SIG-M5 treated with dmso at 0.1 percent for 504 hours (cell line): ENCODE data around the gene SLX1A.
"Not testable (repeated sequence)": the region's sequence is repeated elsewhere in the genome, so short reads cannot be mapped to it uniquely, and the experiment has no call there.

ENCODE experiments used
- DNase-seq: peaks from one replicate; lab custom pipeline; 2025; ENCODE audit not compliant: unreplicated experiment; lab: John Stamatoyannopoulos, UW

Gene SLX1A

GRCh38 chr16:30184096-30184890 is 9.4 kb upstream of the SLX1A start:
- DNase-seq, result peak; percentile 78

DNA sequence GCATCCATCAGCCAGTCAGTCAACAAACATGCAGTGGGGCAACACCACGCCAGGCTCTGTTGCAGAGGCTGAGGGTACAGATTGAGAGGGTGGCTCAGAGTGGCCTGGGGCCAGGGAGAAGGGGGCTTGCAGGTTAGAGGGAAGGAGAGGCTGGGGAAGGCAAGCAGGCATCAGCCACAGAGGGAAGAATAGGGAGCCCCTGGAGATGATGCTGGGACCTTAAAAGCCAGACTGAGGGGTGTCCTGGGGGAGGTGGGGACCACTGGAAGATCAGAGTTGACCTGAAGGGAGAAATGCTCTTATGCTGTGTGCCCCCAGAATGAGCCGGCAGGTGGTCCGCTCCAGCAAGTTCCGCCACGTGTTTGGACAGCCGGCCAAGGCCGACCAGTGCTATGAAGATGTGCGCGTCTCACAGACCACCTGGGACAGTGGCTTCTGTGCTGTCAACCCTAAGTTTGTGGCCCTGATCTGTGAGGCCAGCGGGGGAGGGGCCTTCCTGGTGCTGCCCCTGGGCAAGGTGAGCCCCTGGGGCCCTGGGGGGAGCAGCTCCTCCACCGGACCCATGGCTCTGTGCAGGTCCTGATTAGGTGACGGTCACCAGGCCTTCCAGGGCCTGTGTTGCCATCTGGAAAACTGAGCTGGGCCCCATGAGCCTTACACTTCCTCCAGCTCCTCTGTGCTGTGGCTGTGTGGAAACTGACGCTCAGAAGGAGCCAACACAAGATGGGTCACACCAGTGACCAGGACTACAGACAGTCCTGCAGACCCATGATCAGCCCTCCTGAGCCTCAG is 8.6 kb upstream of the SLX1A start:
- DNase-seq, result peak; percentile 75

DNA sequence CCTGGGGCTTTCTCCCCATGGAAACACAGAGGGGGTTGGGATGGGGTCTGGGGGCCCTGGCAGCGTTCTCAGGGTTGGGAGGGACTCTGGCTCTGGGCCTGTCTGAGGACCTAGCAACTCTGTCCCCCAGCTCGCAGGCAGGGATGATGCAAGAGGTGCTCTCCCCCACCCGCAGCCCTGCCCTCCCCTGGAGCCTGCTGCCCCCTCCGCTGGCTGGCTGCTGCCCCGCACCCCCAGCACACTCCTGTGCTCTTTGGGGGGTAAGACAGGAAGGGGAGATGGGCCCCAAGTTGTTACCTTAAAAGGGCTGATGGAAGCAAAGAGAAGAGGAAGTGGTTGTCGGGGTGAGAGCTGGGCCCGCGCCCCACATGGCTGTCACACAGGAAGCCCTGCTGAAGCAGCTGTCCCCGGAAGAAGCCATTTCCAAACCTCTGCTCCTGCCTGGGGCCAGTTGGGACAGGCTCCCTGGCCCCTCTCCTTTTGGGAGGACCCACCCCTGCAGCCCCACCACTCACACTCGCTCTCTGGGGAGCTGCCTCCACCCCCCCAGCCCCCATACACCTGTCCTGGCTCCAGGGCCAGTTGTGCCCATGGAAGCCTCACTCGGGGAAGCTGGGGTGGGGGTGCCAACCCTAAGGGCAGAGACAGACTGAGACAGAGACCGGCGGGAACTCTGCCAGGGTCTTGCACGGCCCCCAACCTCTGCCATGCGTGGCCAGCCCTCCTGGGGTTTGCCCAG is 7.8 kb upstream of the SLX1A start:
- peak; percentile 98 for DNase-seq

DNA sequence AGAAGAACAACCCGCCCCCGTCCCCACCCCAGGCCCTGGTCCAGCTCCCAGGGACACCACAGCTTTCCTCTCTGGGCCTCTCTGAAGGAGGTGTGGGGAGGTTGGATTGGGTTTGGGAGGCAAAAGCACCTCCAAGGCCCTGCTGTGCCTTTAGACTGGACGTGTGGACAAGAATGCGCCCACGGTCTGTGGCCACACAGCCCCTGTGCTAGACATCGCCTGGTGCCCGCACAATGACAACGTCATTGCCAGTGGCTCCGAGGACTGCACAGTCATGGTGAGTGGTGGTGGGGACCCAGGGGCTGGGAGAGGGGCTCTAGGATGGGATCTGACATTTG is 7.3 kb upstream of the SLX1A start:
- no peak for DNase-seq

- DNase-seq, result peak; percentile 62
Observed at GRCh38 chr16:30186782-30187555, 6.7 kb upstream of the SLX1A start.

DNA sequence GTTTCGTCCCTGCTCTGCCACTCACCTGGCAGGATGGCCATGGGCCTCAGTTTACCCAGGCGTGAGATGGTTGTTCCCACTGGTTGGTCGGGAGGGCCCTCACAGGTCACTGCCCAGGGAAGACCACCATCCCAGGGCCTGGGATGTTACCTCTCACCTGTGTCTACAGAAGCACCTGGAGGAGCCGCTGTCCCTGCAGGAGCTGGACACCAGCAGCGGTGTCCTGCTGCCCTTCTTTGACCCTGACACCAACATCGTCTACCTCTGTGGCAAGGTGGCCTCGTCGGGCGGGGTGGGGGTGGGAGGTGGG is 6.2 kb upstream of the SLX1A start:
- no peak for DNase-seq

DNA sequence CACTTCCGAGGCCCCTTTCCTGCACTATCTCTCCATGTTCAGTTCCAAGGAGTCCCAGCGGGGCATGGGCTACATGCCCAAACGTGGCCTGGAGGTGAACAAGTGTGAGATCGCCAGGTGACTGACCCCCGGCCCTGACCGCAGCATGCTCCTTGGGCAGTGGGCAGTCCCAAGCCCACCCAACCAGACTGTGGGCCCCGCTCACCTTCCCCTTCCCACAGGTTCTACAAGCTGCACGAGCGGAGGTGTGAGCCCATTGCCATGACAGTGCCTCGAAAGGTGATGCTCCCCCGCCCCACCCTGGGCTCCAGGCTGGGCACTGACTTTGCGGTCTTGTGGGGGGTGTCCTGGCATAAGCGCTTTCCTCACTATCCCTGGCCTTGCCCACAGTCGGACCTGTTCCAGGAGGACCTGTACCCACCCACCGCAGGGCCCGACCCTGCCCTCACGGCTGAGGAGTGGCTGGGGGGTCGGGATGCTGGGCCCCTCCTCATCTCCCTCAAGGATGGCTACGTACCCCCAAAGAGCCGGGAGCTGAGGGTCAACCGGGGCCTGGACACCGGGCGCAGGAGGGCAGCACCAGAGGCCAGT is 5.6 kb upstream of the SLX1A start:
- DNase-seq, result no peak

DNA sequence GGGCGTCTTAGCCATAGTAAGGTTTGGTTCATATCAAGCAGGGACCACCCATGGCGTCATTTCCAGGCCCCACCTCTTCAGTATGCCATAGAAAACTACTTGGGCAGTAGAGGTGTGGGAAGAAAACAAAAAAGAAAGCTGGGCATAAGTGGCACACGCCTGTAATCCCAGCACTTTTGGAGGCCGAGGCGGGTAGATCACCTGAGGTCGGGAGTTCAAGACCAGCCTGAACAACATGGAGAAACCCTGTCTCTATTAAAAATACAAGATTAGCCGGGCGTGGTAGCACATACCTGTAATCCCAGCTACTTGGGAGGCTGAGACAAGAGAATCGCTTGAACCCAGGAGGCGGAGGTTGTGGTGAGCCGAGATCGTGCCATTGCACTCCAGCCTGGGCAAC is 2.5 kb upstream of the SLX1A start:
- not testable (repeated sequence) for DNase-seq

DNA sequence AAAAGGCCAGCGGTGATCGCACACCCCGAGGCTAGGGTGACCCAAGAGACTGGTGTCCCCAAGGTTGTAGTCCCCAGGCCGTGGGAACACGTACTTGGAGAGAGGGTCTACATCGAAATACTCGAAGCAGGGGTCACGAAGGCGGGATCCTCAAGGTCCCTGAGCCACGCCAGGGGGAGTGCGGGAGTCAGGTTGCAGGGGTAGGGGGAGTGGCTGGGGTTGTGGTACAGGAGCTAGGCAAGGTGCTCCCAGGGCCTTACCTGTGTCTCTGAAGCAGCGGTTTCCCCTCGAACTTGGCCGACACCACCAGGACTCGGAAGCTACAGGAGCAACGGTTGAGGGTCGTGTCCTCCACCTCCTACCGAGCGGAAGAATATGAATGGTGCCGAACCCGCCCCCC is 577 bp upstream of the SLX1A start:
- DNase-seq, result not testable (repeated sequence)

- DNase-seq, result not testable (repeated sequence)
Observed at GRCh38 chr16:30194172-30194925, 674 bp downstream of the SLX1A start.

GRCh38 chr16:30197001-30197400 is 3.3 kb downstream of the SLX1A start:
- not testable (repeated sequence) for DNase-seq

- not testable (repeated sequence) for DNase-seq
Observed at GRCh38 chr16:30199049-30199448, 5.4 kb downstream of the SLX1A start, which contains the start of gene SULT1A3. Gene SULT1A3 (plus strand): TSS chr16:30199255. CDS start chr16:30200729, 1,474 bp downstream.

GRCh38 chr16:30199608-30200343 is 6.1 kb downstream of the SLX1A start:
- not testable (repeated sequence) for DNase-seq

- not testable (repeated sequence) for DNase-seq
Observed at GRCh38 chr16:30205541-30206236, 12.0 kb downstream of the SLX1A start.

DNA sequence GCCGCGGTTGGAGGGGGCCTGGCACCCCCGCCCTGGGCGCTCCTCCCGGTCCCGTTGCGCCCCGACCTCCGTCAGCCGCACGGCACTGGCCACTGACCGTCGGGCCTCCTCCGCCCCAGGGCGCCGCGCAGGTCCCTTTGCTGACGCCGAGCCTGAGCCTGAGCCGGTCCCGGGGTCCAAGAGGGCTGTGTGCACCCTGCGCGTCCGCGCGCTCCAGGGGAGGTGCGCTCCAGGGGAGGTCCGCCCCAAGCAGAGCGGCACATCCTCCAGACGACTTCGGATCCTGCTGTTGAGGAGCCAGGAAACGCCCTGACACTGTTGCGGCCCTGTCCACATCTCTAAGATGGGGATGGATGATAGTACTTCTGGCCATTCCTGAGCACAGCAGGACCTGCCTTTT is 12.6 kb downstream of the SLX1A start:
- not testable (repeated sequence) for DNase-seq

DNA sequence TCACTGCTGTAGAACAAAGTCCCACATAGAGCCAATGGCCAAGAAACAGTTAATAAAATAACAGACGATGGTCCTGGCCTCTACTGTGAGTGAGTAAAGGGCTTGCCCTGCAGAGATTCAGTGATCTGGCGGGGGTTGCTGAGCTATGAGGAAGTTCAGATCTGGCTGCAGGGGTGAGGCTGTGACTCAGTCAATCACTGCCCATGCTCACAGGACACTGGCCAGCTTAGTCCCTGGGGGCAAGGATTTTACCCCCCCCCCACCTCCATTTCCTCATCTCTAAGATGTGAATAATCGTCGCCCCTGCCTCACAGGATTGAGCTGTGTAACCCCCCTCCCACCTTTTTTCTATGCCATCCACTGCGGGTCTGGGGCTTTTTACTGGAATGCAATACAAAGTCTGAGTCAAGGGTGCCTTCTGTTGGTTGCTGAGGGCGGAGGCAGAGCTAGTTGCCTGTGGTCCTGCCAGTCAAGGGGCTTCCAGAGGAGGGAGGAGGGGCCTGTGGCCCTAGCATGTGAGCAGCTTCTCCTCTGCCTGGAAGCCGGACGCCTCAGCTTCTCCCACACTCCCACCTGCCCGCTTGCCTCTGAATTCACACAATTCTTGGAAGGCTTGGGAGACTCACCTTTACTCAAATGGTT is 13.5 kb downstream of the SLX1A start:
- DNase-seq, result not testable (repeated sequence)

- DNase-seq, result not testable (repeated sequence)
Observed at GRCh38 chr16:30209032-30209431, 15.4 kb downstream of the SLX1A start.

DNA sequence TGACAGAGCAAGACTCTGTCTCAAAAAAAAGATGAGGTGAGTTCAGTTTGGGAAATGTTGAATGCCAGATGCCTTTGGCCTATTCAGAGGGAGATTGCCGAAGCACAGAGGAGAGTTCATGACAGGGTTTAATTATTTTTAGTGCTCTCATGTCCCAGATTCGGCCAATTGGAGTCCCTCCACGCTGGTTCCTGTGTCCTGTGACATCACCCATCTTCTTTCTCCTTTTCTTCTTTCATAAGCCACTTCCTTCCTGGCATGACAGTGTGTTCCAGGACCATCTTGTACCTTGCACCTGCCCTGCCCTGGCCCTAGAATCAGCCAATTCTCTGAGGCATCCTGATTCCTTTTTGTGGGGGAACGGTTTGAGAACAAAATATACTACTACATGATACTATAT is 17.7 kb downstream of the SLX1A start:
- not testable (repeated sequence) for DNase-seq
